IPS-15b (cell line): ENCODE data around the gene BCAP31.

ENCODE experiments used
- H3K27me3 ChIP-seq: one replicate; pipeline ENCODE4 v1.6.1; 2013; ENCODE audit warnings: low read length; ENCODE audit not compliant: control insufficient read depth, insufficient read depth
- H3K36me3 ChIP-seq: one replicate; pipeline ENCODE4 v1.6.1; 2013; ENCODE audit warnings: low read length; ENCODE audit not compliant: control insufficient read depth, insufficient read depth
- H3K4me1 ChIP-seq: one replicate; pipeline ENCODE4 v1.6.1; 2013; ENCODE audit warnings: mild to moderate bottlenecking, low read length; ENCODE audit not compliant: control insufficient read depth, insufficient read depth
- H3K4me3 ChIP-seq: one replicate; pipeline ENCODE4 v1.5.1; 2013; ENCODE audit warnings: low read depth, low read length
- H3K9ac ChIP-seq: one replicate; pipeline ENCODE4 v1.6.1; 2013; ENCODE audit warnings: low read depth, mild to moderate bottlenecking, low read length
- H3K9me3 ChIP-seq: one replicate; pipeline ENCODE4 v1.6.1; 2013; ENCODE audit warnings: mild to moderate bottlenecking, low read length; ENCODE audit not compliant: control insufficient read depth, insufficient read depth

The BCAP31 gene

GRCh38 chrX:153724252-153725038 lies at the start of gene BCAP31, which contains the start of gene ABCD1:
BCAP31 (minus strand) TSS chrX:153724387; CDS start chrX:153723244, 1,143 bp downstream.
ABCD1 (plus strand) TSS chrX:153724856; CDS start chrX:153725267, 411 bp downstream.
- no peaks in the 10 kb centered on the region for H3K9me3 ChIP-seq
- H3K4me3 ChIP-seq: peak within 1 kb of the TSS; percentile 60
- no peaks in the 10 kb centered on the region for H3K27me3 ChIP-seq
- H3K4me1 ChIP-seq: no peaks in the 10 kb centered on the region
- H3K36me3 ChIP-seq: peaks cover 12% of the 10 kb centered on the region
- peak within 1 kb of the TSS; percentile 66 for H3K9ac ChIP-seq

DNA sequence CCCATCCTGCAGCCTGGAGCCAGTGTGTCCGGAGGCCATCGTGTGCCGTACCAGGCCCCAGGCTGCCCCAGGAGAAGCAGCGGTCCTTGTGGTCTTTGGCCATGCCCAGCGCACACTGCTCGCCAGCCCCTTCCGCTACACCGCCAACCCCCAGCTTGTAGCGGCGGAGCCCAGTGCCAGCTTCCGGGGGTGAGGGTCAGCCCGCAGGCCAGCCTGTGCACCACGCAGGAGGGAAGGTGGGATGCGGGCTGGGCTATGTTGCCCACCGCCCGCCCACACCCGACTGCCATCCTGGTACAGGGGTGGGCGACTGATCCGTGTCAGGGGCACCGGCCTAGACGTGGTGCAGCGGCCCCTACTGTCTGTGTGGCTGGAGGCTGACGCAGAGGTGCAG lies 49.0 kb upstream of the BCAP31 start:
- Histone ChIP-seq H3K4me3 (no peak overlapping the region), H3K27me3 (no peaks in the 10 kb centered on the region), H3K4me1 (no peaks in the 10 kb centered on the region), H3K9me3 (no peaks in the 10 kb centered on the region), H3K36me3 (no peaks in the 10 kb centered on the region), H3K9ac (no peak overlapping the region)

GRCh38 chrX:153772316-153773217 lies 48.4 kb upstream of the BCAP31 start:
- no peaks in the 10 kb centered on the region for H3K4me1 ChIP-seq
- H3K9ac ChIP-seq: no peak overlapping the region
- H3K9me3 ChIP-seq: no peaks in the 10 kb centered on the region
- H3K27me3 ChIP-seq: no peaks in the 10 kb centered on the region
- H3K36me3 ChIP-seq: no peaks in the 10 kb centered on the region
- H3K4me3 ChIP-seq: no peak overlapping the region

DNA sequence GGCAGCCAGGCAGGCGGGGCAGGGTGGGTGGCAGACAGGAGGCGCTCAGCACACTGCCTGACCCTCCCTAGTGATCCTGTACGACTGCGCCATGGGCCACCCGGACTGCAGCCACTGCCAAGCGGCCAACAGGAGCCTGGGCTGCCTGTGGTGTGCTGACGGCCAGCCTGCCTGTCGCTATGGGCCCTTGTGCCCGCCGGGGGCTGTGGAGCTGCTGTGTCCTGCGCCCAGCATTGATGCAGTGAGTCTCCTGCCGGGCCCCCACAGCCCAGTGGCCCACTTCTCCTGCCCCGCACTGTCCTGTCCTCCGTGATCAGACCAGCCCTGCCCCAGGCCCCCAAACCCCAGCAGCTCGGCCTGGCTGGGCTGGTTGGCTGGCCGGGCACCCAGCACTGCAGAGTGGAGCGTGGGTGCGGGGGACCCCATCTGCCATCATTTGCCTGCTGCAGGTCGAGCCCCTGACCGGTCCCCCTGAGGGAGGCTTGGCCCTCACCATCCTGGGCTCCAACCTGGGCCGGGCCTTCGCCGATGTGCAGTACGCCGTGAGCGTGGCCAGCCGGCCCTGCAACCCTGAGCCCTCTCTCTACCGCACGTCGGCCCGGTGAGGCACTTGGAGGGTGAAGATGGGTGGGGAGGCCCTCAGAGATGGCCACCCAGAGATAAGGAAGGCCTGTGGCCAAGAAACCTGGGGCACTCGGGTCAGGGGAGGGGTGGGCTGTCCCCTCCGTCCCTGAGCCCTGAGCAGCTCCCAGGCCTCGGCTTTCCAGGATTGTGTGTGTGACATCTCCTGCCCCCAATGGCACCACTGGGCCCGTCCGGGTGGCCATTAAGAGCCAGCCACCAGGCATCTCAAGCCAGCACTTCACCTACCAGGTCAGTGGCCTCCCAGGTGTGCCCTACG lies 47.5 kb upstream of the BCAP31 start:
- no peaks in the 10 kb centered on the region for H3K36me3 ChIP-seq
- no peaks in the 10 kb centered on the region for H3K9me3 ChIP-seq
- no peaks in the 10 kb centered on the region for H3K4me1 ChIP-seq
- H3K9ac ChIP-seq: no peak overlapping the region
- H3K27me3 ChIP-seq: no peaks in the 10 kb centered on the region
- H3K4me3 ChIP-seq: no peak overlapping the region

GRCh38 chrX:153770601-153771414 lies 46.6 kb upstream of the BCAP31 start:
- Histone ChIP-seq H3K27me3 (no peaks in the 10 kb centered on the region), H3K9ac (no peak overlapping the region), H3K4me1 (no peaks in the 10 kb centered on the region), H3K9me3 (no peaks in the 10 kb centered on the region), H3K36me3 (no peaks in the 10 kb centered on the region), H3K4me3 (no peak overlapping the region)

DNA sequence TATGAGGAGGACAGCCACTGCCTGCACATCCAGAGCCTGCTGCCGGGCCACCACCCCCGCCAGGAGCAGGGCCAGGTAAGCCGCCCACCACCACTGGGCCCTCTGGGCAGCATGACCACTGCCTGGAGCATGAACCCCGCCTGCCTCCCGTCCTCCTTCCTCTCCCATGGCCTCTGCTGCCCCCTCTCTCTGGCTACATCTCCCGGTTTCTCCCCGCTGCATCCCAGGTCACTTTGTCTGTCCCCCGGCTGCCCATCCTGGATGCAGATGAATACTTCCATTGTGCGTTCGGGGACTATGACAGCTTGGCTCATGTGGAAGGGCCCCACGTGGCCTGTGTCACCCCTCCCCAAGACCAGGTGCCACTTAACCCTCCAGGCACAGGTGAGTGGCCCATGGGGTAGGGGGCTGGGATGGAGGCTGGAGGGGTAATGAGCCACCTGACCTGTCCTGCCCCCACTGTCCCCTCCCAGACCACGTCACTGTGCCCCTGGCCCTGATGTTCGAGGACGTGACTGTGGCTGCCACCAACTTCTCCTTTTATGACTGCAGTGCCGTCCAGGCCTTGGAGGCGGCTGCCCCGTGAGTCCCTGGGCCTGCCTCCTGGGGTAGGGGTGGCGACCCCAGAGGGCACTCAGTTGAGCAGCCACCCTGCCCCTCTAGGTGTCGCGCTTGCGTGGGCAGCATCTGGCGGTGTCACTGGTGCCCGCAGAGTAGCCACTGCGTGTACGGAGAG lies 45.8 kb upstream of the BCAP31 start:
- Histone ChIP-seq H3K4me3 (no peak overlapping the region), H3K4me1 (no peaks in the 10 kb centered on the region), H3K9ac (no peak overlapping the region)

DNA sequence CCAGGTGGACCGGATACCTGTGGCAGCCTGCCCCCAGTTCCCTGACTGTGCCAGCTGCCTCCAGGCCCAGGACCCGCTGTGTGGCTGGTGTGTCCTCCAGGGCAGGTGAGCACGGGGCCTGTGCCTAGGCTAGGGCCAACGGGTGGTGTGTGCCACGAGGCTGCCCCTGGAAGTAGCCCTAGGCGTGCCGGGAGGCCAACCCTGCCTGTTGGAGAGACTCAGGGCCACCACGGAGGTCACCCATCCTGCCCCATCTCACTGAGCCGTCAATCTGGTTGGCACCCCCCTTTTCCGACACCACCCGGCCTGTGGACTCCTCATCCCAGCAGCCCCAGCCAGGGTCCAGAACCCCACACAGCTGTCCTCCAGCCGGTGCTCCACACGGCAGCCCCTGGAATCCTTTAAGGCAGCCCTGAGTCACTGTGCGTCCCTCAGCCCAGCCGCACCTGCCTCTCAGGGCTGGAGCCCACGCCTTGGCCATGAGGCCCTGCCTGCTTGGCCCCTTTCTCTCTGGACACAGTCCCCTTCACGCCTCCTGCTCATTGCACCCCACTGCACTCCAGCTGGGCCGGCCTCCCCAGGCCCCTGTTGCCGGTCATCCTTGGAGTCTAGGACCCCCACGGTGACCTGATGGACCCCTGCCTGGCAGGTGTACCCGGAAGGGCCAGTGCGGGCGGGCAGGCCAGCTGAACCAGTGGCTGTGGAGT lies 45.1 kb upstream of the BCAP31 start:
- no peaks in the 10 kb centered on the region for H3K36me3 ChIP-seq
- H3K4me1 ChIP-seq: no peaks in the 10 kb centered on the region
- no peak overlapping the region for H3K4me3 ChIP-seq
- H3K27me3 ChIP-seq: no peaks in the 10 kb centered on the region
- no peaks in the 10 kb centered on the region for H3K9me3 ChIP-seq
- H3K9ac ChIP-seq: no peak overlapping the region

More for the DNA sequence above, 45.8 kb upstream of the BCAP31 start:
- Histone ChIP-seq H3K36me3 (no peaks in the 10 kb centered on the region), H3K9me3 (no peaks in the 10 kb centered on the region), H3K27me3 (no peaks in the 10 kb centered on the region)

DNA sequence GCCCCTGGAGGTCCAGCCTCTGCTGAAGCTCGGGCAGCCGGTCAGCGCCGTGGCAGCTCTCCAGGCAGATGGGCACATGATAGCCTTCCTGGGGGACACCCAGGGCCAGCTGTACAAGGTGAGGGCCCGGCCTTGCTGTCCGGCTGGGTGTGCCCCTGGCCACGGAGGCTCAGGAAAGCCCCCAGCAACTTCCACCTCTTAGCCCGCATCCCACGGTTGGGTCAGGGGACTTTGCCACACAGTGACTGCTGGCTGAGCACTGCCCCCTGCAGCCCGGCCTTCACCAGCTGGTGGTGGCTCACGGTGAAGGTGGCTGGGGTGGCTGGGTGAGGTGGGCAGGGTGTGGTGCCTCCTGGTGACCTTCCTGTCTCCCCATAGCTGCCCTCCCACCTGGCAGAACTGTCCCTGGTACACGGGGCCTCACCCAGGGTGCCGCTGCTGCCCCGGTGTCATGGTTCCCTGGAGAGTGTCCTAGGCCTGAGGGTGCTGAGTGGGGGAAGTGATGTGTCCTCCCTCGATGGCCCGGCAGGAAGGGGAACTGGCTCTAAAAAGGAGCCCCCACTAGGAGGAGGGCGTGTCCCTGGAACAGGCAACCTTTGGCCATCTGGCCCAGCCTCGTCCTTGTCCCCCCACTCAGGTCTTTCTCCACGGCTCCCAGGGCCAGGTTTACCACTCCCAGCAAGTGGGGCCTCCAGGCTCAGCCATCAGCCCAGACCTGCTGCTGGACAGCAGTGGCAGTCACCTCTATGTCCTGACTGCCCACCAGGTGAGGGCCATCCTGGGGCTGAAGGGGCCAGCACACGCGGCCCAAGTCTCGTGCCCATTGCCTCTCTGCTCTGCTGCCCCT lies 44.3 kb upstream of the BCAP31 start:
- Histone ChIP-seq H3K4me1 (no peaks in the 10 kb centered on the region), H3K4me3 (no peak overlapping the region), H3K27me3 (no peaks in the 10 kb centered on the region), H3K36me3 (no peaks in the 10 kb centered on the region), H3K9ac (no peak overlapping the region), H3K9me3 (no peaks in the 10 kb centered on the region)

GRCh38 chrX:153767674-153768055 lies 43.5 kb upstream of the BCAP31 start:
- Histone ChIP-seq H3K27me3 (no peaks in the 10 kb centered on the region), H3K4me1 (no peaks in the 10 kb centered on the region)

More at GRCh38 chrX:153767674-153768055, 43.5 kb upstream of the BCAP31 start:
- Histone ChIP-seq H3K9me3 (peaks cover 5% of the 10 kb centered on the region), H3K4me3 (no peak overlapping the region), H3K9ac (no peak overlapping the region), H3K36me3 (no peaks in the 10 kb centered on the region)
